GM19395 (cell line): ENCODE measurements around the gene NIBAN1.
A peak's percentile ranks its signal among the peaks of the same experiment; 100 is the strongest.
"Not testable (repeated sequence)": the region's sequence is repeated elsewhere in the genome, so short reads cannot be mapped to it uniquely, and the experiment has no call there.

Experiments used
- ATAC-seq: cut with Tn5 transposase; IDR thresholded peaks from one replicate; pipeline ENCODE4 v1.9.1; 2021; ENCODE audit warnings: mild to moderate bottlenecking, moderate library complexity; ENCODE audit not compliant: unreplicated experiment

Gene NIBAN1

DNA sequence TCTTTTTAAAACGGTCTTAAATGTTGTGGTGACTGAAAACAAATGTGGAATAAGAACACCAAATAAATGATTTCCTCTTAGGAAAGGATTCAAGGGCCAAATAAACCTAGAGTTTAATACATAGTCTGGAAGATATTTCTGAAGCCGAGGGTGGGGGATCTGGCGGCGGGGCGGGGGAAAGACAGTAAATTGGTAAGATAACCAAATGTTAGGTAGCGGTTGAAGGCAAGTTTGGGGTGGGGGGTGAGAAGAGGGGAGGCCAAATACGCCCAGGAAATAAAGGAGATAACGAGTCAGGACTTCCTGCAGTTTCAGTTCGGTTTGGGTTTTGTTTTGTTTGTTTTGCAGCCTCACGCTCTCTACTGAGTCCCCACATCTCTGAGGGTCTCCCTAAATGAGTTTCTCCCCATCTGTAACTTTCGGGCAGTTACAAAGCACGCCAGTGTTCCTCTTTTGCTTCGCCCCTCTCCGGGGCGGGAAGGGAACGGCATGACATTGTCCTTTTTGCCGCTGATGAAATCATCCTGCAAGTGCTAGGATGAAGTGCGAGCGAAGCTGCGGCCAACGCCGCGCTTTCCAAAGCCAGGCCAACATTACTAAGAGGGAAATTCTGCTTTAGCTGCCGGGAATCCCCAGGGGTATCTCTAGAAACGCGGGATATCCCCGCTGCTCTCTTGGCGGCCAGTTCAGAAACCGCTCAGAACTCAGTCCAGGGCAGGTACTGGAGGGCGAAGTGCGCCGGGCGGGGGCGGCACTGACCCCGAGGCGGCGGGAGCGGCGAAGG lies 844 bp downstream of the NIBAN1 start:
- peak; percentile 65 for ATAC-seq

GRCh38 chr1:184972315-184973055 lies 1.8 kb downstream of the NIBAN1 start:
- ATAC-seq, result no peak

DNA sequence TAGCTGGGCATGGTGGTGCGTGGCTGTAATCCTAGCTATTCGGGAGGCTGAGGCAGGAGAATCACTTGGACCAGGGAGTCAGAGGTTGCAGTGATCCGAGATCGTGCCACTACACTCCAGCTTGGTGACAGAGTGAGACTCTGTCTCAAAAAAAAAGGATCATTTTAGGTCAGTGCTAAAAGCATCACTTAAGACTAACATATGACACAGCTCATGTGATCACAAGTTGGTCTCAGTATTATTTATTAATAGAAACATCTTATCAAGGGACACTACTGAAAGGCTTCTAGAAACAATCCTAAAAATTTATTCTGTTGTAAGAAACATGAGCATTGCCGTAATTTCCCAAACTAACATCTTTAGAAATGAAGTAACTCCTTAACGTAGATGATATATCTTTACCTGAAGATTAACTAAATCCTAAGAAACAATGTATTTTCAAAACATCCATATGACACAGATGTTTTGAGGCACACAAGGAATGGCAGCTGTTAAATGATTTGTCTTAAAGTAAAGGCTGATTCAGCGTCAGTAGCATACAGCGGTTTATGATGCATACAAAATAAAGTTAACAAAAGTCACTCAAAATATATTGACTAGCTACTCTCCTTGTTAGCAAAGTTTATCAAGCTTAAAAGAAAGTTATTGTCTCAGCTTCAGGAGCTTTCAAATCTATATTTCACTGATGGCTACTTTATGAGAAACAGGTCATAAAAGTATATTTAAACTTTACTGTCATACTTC lies 2.6 kb downstream of the NIBAN1 start:
- ATAC-seq, result no peak

DNA sequence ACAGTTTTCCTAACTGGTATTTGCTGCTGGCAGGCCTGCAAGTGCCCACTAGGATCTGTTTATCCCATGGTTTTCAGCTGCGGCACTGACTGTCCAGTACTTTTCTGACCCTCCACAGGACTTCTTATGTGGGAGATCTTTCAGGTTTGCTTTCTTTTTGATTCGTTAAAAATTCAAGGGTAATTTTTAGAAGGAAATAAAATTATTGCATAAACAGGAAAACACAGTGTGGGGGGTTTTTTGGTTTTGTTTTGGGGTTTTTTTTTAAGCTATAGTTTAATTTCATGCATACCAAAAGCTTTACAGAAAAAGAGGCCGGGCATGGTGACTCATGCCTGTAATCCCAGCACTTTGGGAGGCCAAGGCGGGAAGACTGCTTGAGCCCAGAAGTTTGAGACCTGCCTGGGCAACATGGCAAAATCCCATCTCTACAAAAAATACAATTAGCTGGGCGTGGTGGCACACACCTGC lies 3.6 kb downstream of the NIBAN1 start:
- no peak for ATAC-seq

GRCh38 chr1:184966989-184967388 lies 7.3 kb downstream of the NIBAN1 start:
- ATAC-seq, result no peak

DNA sequence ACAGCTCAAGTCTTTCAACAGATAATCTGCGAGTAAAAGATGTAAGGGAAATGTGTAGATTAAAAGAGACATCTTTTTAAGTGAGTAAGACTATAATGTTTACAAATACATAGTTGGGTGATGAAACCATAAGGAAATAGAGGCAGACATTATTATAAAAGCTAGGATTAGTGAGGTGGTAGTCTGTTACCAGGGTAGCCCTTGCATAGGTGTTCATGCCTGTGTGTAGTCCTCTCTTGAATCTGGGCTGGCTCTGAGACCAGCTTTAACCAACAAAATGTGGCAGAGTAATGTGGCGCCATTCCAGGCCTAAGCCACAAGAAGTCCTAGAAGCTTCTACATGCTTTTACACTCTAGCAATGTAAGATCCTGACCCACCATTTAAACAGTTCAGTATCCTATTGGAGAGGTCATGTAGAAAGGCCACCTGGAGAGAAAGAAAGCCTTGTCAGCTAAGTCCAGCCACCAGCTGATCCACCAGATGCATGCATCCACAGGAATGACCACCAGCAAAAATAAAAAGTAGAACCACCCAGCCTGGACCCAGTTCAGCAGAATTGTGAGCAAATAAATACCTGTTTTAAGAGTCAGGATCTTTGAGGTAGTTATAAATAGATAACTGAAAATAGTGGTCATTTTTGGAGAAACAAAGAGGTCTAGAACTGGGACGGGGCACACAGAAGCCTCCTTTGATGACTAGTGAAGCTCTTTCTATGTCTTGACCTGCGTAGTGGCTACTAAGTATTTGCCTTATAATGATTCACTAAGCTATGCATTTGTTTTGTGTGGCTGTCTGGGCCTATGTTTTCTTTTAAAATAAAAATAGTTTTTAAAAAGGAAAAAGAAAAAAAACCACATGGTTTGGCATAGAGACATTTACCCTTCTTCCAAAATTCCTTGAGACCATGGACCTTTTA lies 8.1 kb downstream of the NIBAN1 start:
- ATAC-seq, result no peak

DNA sequence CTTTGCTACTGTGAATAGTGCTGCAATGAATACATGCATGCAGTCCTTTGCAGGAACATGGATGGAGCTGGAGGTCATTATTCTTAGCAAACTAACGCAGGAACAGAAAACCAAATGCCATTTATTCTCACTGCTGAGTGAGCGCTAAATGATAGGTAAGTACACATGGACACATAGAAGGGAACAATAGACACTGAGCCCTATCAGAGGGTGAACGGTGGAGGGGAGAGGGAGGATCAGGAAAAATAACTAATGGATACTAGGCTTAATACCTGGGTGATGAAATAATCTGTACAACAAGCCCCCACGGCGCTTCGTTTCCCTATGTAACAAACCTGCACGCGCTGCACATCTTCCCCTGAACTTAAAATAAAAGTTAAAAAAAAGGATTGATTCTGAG lies 8.9 kb downstream of the NIBAN1 start:
- ATAC-seq, result no peak

DNA sequence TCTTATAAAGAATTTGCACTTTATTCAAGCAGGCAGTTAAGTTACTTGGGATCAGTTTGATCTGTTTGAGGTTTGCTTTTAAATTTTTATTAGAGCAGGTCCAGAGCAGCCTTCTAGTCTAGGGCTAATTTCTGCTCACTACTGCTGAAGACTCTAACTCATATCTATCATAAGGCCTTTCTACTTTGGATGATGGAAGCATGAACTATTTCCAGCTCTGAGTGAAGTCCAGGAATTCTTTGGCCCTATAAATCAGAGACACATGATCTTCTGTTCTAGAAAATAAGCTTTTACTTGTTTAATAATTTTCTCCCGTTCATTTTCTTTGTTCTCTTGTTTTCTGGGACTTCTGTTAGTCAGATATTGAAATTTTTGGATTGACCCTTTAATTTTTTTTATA lies 14.7 kb downstream of the NIBAN1 start:
- ATAC-seq, result no peak

DNA sequence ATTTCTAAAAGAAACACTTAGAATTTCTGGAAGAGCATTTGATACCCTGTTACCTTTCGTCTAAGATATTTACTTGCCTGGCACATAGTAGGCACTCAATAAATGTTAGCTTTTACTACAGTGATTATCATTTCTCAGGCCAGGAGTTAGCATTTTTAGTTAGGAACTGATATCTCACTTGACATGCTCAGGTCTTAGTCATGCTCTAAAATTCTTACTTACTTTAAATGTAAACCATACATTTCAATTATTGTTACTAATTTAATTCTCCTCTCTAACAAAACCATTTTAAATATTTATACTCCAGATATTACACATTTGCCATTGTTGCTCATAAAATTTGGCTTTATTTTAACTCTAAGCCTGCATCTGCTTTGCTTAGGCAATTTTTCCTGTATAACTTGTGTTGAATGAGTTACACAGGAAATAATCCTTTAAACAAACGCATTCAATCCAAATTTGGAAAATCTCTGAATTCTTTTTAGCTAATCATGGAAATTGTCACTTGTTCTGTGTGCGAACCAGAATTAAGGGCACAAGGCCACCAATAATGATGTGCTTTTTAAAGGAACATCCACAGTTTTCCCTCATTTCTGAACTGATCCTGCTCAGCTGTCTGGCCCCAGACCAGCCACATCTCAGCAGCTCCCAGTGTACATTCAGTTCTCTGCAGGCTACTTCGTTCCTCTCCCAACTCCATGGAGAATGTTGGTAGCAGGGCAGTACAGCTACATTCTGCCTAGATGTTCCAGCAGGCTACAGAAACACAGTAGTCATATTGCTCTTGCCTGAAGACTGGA lies 15.6 kb downstream of the NIBAN1 start:
- ATAC-seq, result no peak

GRCh38 chr1:184957901-184958300 lies 16.4 kb downstream of the NIBAN1 start:
- not testable (repeated sequence) for ATAC-seq

DNA sequence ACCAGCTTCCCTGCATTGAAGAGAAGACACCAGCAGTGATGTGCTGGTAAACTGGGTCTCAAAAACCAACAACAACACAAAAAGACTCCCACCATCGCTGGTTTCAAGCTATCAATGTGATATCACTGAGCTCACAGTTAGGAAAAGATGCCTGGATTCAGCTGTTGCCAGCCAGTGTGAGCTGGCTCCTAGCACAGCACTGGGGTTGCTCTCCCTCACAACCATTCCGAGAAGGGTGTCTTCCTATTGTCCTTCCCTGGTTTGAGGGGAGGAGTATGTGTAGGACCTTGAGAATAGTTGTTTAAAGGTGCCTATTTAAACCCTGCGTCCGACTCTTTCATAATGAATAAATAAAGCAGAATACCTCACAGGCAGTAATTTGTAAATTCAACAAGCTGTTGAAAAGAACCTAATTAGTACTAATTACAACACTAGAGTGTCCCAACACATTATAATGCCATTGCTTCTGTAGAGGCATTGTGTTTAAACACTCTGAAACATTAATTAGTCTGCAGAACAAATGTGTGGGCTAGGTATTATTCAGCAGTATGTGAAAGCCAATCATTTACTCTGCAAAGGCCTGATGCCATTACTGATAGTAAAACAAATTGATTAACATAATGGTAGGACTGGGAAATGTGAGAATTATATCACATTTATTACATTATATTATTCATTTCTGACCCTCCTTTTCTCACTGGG lies 17.2 kb downstream of the NIBAN1 start:
- ATAC-seq, result no peak

GRCh38 chr1:184954232-184954995 lies 19.9 kb downstream of the NIBAN1 start:
- no peak for ATAC-seq

- ATAC-seq, result no peak
Observed at GRCh38 chr1:184953600-184954219, 20.6 kb downstream of the NIBAN1 start.

DNA sequence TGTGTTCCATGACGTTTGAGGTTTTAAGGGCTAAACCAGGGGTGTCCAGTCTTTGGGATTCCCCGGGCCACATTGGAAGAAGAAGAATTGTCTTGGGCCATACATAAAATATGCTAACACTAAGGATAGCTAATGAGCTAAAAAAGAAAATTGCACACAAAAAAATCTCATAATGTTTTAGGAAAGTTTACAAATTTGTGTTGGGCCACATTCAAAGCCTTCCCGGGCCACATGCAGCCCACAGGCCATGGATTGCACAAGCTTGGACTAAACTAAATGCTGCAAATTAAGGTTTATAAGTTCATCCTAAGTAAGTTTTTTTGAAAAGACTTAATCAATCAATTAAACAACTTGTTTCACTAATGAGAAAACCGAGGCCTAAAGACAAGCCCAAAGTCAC lies 21.9 kb downstream of the NIBAN1 start:
- ATAC-seq, result no peak

- no peak for ATAC-seq
Observed at GRCh38 chr1:184951788-184952187, 22.5 kb downstream of the NIBAN1 start.

DNA sequence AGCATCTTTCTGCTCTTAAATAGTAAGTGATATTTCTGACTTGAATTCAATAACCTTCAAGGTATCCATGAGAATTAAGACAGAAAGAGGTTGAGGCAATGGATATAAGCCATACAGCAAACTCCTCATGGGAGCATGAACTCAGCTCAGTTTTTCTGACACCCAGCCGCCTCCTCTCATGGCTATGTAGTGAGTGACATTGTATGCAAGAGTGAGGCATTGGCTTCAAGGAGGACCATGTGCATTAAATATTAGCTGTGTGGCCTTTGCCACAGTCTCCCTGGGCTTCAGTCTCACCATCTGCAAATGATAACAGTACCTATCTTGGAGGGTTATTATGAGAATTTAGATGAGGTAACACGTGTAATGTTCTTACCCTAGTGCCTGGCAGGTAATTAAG lies 23.4 kb downstream of the NIBAN1 start:
- no peak for ATAC-seq

GRCh38 chr1:184950227-184950626 lies 24.1 kb downstream of the NIBAN1 start:
- ATAC-seq, result no peak
